AG09309 (cell line): Measurements from ENCODE around the gene ANKS1A.

Source experiments
- DNase-seq: peaks from one replicate; pipeline ENCODE4 v3.0.0-alpha.2; 2010; ENCODE audit warnings: low read depth
- H3K4me3 ChIP-seq: 2 replicates; pipeline ENCODE4 v1.5.1; 2011; ENCODE audit warnings: mild to moderate bottlenecking, low read depth, low read length, moderate library complexity; ENCODE audit not compliant: control insufficient read depth
- TF ChIP-seq, protein P1 (sequence below): IDR thresholded peaks from 2 replicates; pipeline ENCODE4 v1.5.1; 2011; ENCODE audit warnings: mild to moderate bottlenecking, low read depth, low read length, inconsistent platforms; ENCODE audit not compliant: insufficient read depth, control insufficient read depth; ENCODE audit errors: missing control alignments

The ANKS1A gene

DNA sequence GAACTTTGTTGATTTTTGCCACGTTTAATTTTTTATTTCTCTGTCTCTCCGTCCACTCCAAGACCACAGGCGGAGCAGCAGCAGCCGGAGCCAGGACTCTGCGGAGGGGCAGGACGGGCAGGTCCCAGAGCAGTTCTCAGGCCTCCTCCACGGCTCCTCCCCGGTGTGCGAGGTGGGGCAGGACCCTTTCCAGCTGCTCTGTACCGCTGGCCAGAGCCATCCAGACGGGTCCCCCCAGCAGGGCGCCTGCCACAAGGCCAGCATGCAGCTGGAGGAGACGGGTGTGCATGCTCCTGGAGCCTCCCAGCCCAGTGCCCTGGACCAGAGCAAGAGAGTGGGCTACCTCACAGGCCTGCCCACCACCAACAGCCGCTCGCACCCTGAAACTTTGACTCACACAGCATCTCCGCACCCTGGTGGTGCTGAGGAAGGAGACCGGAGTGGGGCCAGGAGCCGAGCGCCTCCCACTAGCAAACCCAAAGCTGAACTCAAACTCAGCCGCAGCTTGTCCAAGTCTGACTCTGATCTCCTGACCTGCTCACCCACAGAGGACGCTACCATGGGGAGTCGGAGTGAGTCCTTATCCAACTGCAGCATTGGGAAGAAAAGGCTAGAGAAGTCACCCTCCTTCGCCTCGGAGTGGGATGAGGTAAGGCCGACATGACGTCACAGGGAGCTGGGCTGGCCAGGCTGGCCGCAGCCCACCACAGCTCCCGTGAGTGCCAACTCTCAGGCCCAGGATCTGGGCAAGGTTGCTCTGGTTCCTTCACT, 128.5 kb downstream of the ANKS1A start:
- no peak for DNase-seq
- H3K4me3 ChIP-seq, result peak overlapping the region; percentile 29
- TF ChIP-seq, protein P1, sequence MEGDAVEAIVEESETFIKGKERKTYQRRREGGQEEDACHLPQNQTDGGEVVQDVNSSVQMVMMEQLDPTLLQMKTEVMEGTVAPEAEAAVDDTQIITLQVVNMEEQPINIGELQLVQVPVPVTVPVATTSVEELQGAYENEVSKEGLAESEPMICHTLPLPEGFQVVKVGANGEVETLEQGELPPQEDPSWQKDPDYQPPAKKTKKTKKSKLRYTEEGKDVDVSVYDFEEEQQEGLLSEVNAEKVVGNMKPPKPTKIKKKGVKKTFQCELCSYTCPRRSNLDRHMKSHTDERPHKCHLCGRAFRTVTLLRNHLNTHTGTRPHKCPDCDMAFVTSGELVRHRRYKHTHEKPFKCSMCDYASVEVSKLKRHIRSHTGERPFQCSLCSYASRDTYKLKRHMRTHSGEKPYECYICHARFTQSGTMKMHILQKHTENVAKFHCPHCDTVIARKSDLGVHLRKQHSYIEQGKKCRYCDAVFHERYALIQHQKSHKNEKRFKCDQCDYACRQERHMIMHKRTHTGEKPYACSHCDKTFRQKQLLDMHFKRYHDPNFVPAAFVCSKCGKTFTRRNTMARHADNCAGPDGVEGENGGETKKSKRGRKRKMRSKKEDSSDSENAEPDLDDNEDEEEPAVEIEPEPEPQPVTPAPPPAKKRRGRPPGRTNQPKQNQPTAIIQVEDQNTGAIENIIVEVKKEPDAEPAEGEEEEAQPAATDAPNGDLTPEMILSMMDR, result peak; percentile 16

DNA sequence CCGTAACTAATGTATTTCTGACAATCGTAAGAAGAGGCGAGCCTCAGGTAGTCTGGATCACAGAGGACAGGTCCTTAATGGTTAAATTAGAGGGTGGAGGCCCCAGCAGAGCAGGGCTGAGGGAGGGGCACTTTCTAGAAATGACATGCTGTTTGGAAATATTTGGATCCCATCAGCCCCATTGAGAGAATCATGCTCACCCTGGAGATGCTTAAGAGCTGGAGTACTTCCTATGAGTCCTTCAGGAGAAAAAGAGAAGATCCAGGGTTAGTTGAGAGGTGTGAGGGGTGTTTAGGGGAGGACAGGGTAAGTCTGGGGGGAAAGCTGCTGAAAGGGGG, 129.1 kb downstream of the ANKS1A start:
- no peak for DNase-seq
- no peak overlapping the region for H3K4me3 ChIP-seq
- TF ChIP-seq, protein P1, result no peak

DNA sequence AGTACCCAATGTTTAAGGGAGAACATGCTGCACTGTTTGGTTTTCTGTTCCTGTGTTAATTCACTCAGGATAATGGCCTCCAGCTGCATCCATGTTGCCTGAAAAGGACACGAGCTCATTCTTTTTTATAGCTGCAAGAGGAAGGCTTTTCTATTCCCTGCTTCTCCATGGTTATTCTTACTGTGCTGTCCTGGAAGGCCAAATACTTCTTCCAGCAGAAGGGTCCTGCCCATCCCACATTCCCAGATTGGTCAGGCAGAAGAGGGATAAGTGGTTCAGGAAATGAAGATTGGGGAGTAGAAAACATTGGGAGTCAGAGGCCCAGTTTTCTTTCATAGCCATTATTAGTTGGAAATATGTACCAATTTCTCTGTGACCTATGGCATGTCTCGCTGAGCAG, 129.7 kb downstream of the ANKS1A start:
- H3K4me3 ChIP-seq, result no peak overlapping the region
- no peak for DNase-seq
- TF ChIP-seq, protein P1, result no peak

DNA sequence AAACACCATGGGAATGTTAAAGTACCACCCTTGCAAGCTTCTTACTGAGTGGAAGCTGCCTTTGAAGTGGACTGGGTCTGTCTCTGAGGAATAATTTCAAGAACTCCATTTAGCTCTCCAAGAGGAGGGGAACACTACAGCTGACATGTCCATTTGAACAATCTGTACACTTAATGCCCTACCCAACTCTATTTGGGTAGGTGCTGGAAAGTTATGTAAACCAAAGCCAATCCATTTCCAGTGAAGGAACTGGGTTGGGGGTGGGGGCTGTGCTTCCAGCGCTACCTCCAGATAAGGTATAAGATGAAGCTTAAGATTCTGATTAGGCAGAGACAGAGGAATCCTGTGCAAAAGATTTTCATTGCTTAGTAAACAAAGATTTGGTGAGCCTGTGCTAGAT, 130.1 kb downstream of the ANKS1A start:
- no peak overlapping the region for H3K4me3 ChIP-seq
- TF ChIP-seq, protein P1, result no peak
- no peak for DNase-seq

DNA sequence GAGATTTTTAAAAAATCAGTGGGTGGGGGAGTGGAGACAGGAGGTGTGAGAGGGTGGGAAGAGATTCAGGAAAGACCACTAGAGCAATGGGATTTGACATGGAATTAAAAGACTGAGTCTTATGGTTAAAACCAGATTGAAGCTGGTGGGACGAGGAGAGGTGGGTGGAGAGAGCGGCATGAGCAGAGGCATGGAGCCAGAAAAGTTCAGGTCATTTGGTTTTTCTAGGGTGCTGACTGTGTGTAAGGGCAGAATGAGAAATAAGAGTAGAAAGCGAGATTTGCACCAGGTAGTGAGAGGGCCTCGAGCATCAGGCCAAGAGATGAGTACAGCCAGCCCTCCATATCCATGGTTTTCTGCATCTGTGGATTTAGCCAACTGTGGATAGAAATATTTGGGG, 130.8 kb downstream of the ANKS1A start:
- TF ChIP-seq, protein P1, result no peak
- no peak for DNase-seq
- H3K4me3 ChIP-seq, result no peak overlapping the region

DNA sequence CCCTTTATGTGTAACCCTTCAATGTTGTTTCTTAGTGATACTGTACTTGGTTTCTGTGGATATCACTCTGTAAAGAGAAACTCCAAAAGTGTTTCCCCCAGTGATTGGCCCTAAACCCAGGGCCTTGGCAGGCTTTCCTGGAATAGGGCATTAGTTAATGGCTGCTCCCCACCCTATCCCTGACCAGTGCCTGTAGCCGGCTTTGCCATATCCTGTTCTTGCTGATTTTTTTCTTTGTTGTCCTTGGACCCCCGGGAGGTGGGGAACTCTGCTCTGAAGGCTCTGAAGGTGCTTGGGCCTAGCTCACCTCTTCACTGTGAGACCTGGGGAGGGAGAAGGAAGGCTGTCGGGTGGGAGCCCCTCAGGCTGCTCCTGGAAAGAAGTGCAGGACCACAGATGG, 131.9 kb downstream of the ANKS1A start:
- TF ChIP-seq, protein P1, result no peak
- H3K4me3 ChIP-seq, result no peak overlapping the region
- DNase-seq, result no peak
